Measurements from ENCODE around the gene REXO2.

GRCh38 chr11:114432893-114433292, 6.4 kb upstream of the REXO2 start:
- TF ChIP-seq, protein P1, sequence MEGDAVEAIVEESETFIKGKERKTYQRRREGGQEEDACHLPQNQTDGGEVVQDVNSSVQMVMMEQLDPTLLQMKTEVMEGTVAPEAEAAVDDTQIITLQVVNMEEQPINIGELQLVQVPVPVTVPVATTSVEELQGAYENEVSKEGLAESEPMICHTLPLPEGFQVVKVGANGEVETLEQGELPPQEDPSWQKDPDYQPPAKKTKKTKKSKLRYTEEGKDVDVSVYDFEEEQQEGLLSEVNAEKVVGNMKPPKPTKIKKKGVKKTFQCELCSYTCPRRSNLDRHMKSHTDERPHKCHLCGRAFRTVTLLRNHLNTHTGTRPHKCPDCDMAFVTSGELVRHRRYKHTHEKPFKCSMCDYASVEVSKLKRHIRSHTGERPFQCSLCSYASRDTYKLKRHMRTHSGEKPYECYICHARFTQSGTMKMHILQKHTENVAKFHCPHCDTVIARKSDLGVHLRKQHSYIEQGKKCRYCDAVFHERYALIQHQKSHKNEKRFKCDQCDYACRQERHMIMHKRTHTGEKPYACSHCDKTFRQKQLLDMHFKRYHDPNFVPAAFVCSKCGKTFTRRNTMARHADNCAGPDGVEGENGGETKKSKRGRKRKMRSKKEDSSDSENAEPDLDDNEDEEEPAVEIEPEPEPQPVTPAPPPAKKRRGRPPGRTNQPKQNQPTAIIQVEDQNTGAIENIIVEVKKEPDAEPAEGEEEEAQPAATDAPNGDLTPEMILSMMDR (IDR thresholded peaks at IDR 0.05; ENCODE audit: borderline replicate concordance, extremely low read depth, low read length, poor library complexity, severe bottlenecking) = no peak
- TF ChIP-seq EZH2 (IDR thresholded peaks at IDR 0.05; ENCODE audit: borderline replicate concordance, low read depth, low read length, severe bottlenecking) = no peak
